ENCODE measurements around the gene INPP4B. TPM values are rescaled to one million over a fixed set of nuclear protein-coding genes. Genes with fewer than 3 reads are reported as not detected.

INPP4B gene
- total RNA-seq, 1 donor from 2014 or later = 4.9 TPM

- no peak for TF ChIP-seq CTCF (IDR thresholded peaks at IDR 0.05; ENCODE audit: unreplicated experiment)
- no peak overlapping the region for H3K27ac Mint-ChIP-seq (ENCODE audit: unreplicated experiment)
- no peaks in the 10 kb centered on the region for H3K36me3 Mint-ChIP-seq (ENCODE audit: low read depth, unreplicated experiment)
- H3K27me3 Mint-ChIP-seq (ENCODE audit: unreplicated experiment) = no peaks in the 10 kb centered on the region
- no peaks in the 10 kb centered on the region for H3K9me3 Mint-ChIP-seq (ENCODE audit: unreplicated experiment)
- H3K4me3 Mint-ChIP-seq (ENCODE audit: unreplicated experiment) = no peak overlapping the region
- no peak for DNase-seq (ENCODE audit: low spot score)
- H3K4me1 Mint-ChIP-seq (ENCODE audit: unreplicated experiment) = no peaks in the 10 kb centered on the region
Measured at GRCh38 chr4:142201041-142201440, 645.1 kb downstream of the INPP4B start.

- TF ChIP-seq CTCF (IDR thresholded peaks at IDR 0.05; ENCODE audit: unreplicated experiment) = no peak
- DNase-seq (ENCODE audit: low spot score) = no peak
- no peaks in the 10 kb centered on the region for H3K36me3 Mint-ChIP-seq (ENCODE audit: low read depth, unreplicated experiment)
- no peak overlapping the region for H3K27ac Mint-ChIP-seq (ENCODE audit: unreplicated experiment)
- no peaks in the 10 kb centered on the region for H3K27me3 Mint-ChIP-seq (ENCODE audit: unreplicated experiment)
- H3K4me1 Mint-ChIP-seq (ENCODE audit: unreplicated experiment) = no peaks in the 10 kb centered on the region
- no peak overlapping the region for H3K4me3 Mint-ChIP-seq (ENCODE audit: unreplicated experiment)
- no peaks in the 10 kb centered on the region for H3K9me3 Mint-ChIP-seq (ENCODE audit: unreplicated experiment)
Measured at GRCh38 chr4:142194905-142195304, 651.2 kb downstream of the INPP4B start.

- Mint-ChIP-seq H3K27ac (ENCODE audit: unreplicated experiment) (no peak overlapping the region), H3K36me3 (ENCODE audit: low read depth, unreplicated experiment) (no peaks in the 10 kb centered on the region), H3K4me3 (ENCODE audit: unreplicated experiment) (no peak overlapping the region), H3K9me3 (ENCODE audit: unreplicated experiment) (no peaks in the 10 kb centered on the region), H3K27me3 (ENCODE audit: unreplicated experiment) (no peaks in the 10 kb centered on the region), H3K4me1 (ENCODE audit: unreplicated experiment) (no peaks in the 10 kb centered on the region)
- DNase-seq (ENCODE audit: low spot score) = no peak
- no peak for TF ChIP-seq CTCF (IDR thresholded peaks at IDR 0.05; ENCODE audit: unreplicated experiment)
Measured at GRCh38 chr4:142191901-142192300, 654.2 kb downstream of the INPP4B start.

- no peaks in the 10 kb centered on the region for H3K36me3 Mint-ChIP-seq (ENCODE audit: low read depth, unreplicated experiment)
- no peak overlapping the region for H3K4me3 Mint-ChIP-seq (ENCODE audit: unreplicated experiment)
- TF ChIP-seq CTCF (IDR thresholded peaks at IDR 0.05; ENCODE audit: unreplicated experiment) = no peak
- no peak for DNase-seq (ENCODE audit: low spot score)
- H3K9me3 Mint-ChIP-seq (ENCODE audit: unreplicated experiment) = no peaks in the 10 kb centered on the region
- H3K27ac Mint-ChIP-seq (ENCODE audit: unreplicated experiment) = no peak overlapping the region
- no peaks in the 10 kb centered on the region for H3K4me1 Mint-ChIP-seq (ENCODE audit: unreplicated experiment)
- no peaks in the 10 kb centered on the region for H3K27me3 Mint-ChIP-seq (ENCODE audit: unreplicated experiment)
Measured at GRCh38 chr4:142181021-142181420, 665.1 kb downstream of the INPP4B start.

GRCh38 chr4:142169216-142169615, 676.9 kb downstream of the INPP4B start:
- no peaks in the 10 kb centered on the region for H3K27me3 Mint-ChIP-seq (ENCODE audit: unreplicated experiment)
- H3K4me1 Mint-ChIP-seq (ENCODE audit: unreplicated experiment) = no peaks in the 10 kb centered on the region

More at GRCh38 chr4:142169216-142169615, 676.9 kb downstream of the INPP4B start:
- H3K27ac Mint-ChIP-seq (ENCODE audit: unreplicated experiment) = no peak overlapping the region
- H3K36me3 Mint-ChIP-seq (ENCODE audit: low read depth, unreplicated experiment) = no peaks in the 10 kb centered on the region
- TF ChIP-seq CTCF (IDR thresholded peaks at IDR 0.05; ENCODE audit: unreplicated experiment) = no peak
- H3K9me3 Mint-ChIP-seq (ENCODE audit: unreplicated experiment) = no peaks in the 10 kb centered on the region
- DNase-seq (ENCODE audit: low spot score) = no peak
- H3K4me3 Mint-ChIP-seq (ENCODE audit: unreplicated experiment) = no peak overlapping the region

Data from endothelial cell (in vitro differentiated cells).